HepG2 (cell line): Measurements from ENCODE around the gene KAZN. TPM values are rescaled to one million over a fixed set of nuclear protein-coding genes. Genes with fewer than 3 reads are reported as not detected.

ENCODE experiments used
- AGO1 ChIP-seq: fragments of 200-400 bp; formaldehyde crosslinking; IDR thresholded peaks from 2 replicates; pipeline ENCODE4 v1.6.1; 2017; ENCODE audit warnings: mild to moderate bottlenecking, low read depth, low read length, moderate library complexity; ENCODE audit not compliant: poor library complexity, severe bottlenecking
- ARID2 ChIP-seq: sonication (generic); formaldehyde crosslinking; IDR thresholded peaks from 2 replicates; pipeline ENCODE4 v1.8.1; 2022; ENCODE audit warnings: mild to moderate bottlenecking, missing genetic modification reagents, borderline replicate concordance
- MAFF ChIP-seq: IDR thresholded peaks from 2 replicates; pipeline ENCODE4 v1.6.1; 2011; ENCODE audit warnings: low read depth, low read length, improper control_type of control experiment
- MATR3 ChIP-seq: sonication (generic); formaldehyde crosslinking; IDR thresholded peaks from 2 replicates; pipeline ENCODE4 v1.4.0; 2020; ENCODE audit warnings: missing genetic modification reagents
- MXD4 ChIP-seq: IDR thresholded peaks from 2 replicates; pipeline ENCODE4 v1.6.1; 2016; ENCODE audit warnings: mild to moderate bottlenecking, missing biosample characterization, missing genetic modification reagents
- NPAS2 ChIP-seq: sonication (generic); formaldehyde crosslinking; IDR thresholded peaks from 2 replicates; pipeline ENCODE4 v1.8.0; 2022; ENCODE audit warnings: mild to moderate bottlenecking, missing genetic modification reagents, borderline replicate concordance
- NR1H2 ChIP-seq: sonication (generic); formaldehyde crosslinking; IDR thresholded peaks from 2 replicates; pipeline ENCODE4 v1.8.1; 2022; ENCODE audit warnings: low read depth, missing genetic modification reagents, borderline replicate concordance
- SMAD1 ChIP-seq: sonication (generic); formaldehyde crosslinking; IDR thresholded peaks from 2 replicates; pipeline ENCODE4 v1.4.0; 2020; ENCODE audit warnings: missing genetic modification reagents, low read depth, mild to moderate bottlenecking, borderline replicate concordance
- SOX6 ChIP-seq, 2 experiments: fragments of 450-650 bp in 1 of 2; sonication (generic) in 1 of 2; formaldehyde crosslinking in 1 of 2; IDR thresholded peaks; 2 replicates each; pipeline versions ENCODE4 v1.4.0 to v1.6.1; 2017 to 2020; ENCODE audit warnings: antibody characterized with exemption in 1 of 2, mild to moderate bottlenecking in 1 of 2, missing genetic modification reagents in 1 of 2
- TBP ChIP-seq: sonication (generic); formaldehyde crosslinking; IDR thresholded peaks from 2 replicates; pipeline ENCODE4 v1.5.0; 2020; ENCODE audit warnings: missing genetic modification reagents
- ZNF235 ChIP-seq: sonication (generic); formaldehyde crosslinking; IDR thresholded peaks from 2 replicates; pipeline ENCODE4 v1.8.1; 2023; ENCODE audit warnings: mild to moderate bottlenecking, missing genetic modification reagents, borderline replicate concordance
- ZNF333 ChIP-seq: sonication (generic); formaldehyde crosslinking; IDR thresholded peaks from 2 replicates; pipeline ENCODE4 v1.4.0; 2020; ENCODE audit warnings: mild to moderate bottlenecking, missing genetic modification reagents, borderline replicate concordance
- ZNF382 ChIP-seq: sonication (generic); formaldehyde crosslinking; IDR thresholded peaks from 2 replicates; pipeline ENCODE4 v1.5.0; 2020; ENCODE audit warnings: missing genetic modification reagents, mild to moderate bottlenecking, borderline replicate concordance
- ZNF430 ChIP-seq: sonication (generic); formaldehyde crosslinking; IDR thresholded peaks from 2 replicates; pipeline ENCODE4 v1.9.0; 2021; ENCODE audit warnings: mild to moderate bottlenecking, missing genetic modification reagents
- ZNF562 ChIP-seq: sonication (generic); formaldehyde crosslinking; IDR thresholded peaks from 2 replicates; pipeline ENCODE4 v1.8.0; 2022; ENCODE audit warnings: missing genetic modification reagents, borderline replicate concordance
- ZNF703 ChIP-seq: sonication (generic); formaldehyde crosslinking; IDR thresholded peaks from 2 replicates; pipeline ENCODE4 v1.5.1; 2020; ENCODE audit warnings: missing genetic modification reagents, mild to moderate bottlenecking, moderate library complexity, borderline replicate concordance
- polyA plus RNA-seq, 8 experiments: library from polyadenylated mRNA; depleted of rRNA in 3 of 8; stranded (reverse) in 7 of 8; unstranded in 1 of 8; fragments of >200 nt; fragmentation: Illumina TruSeq in 4 of 8; extraction: Trizol in 4 of 8; gene quantifications; 2 replicates each; pipeline versions ENCODE4 v1.2.1 to v1.2.3, GENCODE V29; 2011 to 2016; ENCODE audit warnings: low read depth in 4 of 8, missing spikeins in 1 of 8, mixed read lengths in 1 of 8; ENCODE audit not compliant: insufficient read depth in 1 of 8
- total RNA-seq, 5 experiments: library from RNA; depleted of rRNA; stranded (reverse); fragments of >200 nt; fragmentation: Illumina TruSeq; extraction: Trizol; gene quantifications; 2 replicates each; pipeline ENCODE4 v1.2.3, GENCODE V29; 2016; ENCODE audit warnings: low read depth in 1 of 5
- TF ChIP-seq, protein P1 (sequence below): sonication (generic); formaldehyde crosslinking; IDR thresholded peaks from 2 replicates; pipeline ENCODE4 v1.9.0; 2022; ENCODE audit warnings: missing genetic modification reagents, mild to moderate bottlenecking, borderline replicate concordance
- TF ChIP-seq, protein P2 (sequence below): IDR thresholded peaks from 2 replicates; pipeline ENCODE4 v1.4.0; 2020; ENCODE audit warnings: mild to moderate bottlenecking, missing genetic modification reagents
- TF ChIP-seq, protein P3 (sequence below): sonication (generic); formaldehyde crosslinking; IDR thresholded peaks from 2 replicates; pipeline ENCODE4 v1.4.0; 2020; ENCODE audit warnings: mild to moderate bottlenecking, missing genetic modification reagents
- TF ChIP-seq, protein P4 (sequence below): fragments of 450-650 bp; IDR thresholded peaks from 2 replicates; pipeline ENCODE4 v1.6.1; 2017; ENCODE audit warnings: mild to moderate bottlenecking

The KAZN gene
- total and polyA plus RNA-seq, 2 of the 13 experiments (the other 11 are each of a cell fraction or from before 2014, with no cell fraction given): 10.4 to 13.5 TPM

DNA sequence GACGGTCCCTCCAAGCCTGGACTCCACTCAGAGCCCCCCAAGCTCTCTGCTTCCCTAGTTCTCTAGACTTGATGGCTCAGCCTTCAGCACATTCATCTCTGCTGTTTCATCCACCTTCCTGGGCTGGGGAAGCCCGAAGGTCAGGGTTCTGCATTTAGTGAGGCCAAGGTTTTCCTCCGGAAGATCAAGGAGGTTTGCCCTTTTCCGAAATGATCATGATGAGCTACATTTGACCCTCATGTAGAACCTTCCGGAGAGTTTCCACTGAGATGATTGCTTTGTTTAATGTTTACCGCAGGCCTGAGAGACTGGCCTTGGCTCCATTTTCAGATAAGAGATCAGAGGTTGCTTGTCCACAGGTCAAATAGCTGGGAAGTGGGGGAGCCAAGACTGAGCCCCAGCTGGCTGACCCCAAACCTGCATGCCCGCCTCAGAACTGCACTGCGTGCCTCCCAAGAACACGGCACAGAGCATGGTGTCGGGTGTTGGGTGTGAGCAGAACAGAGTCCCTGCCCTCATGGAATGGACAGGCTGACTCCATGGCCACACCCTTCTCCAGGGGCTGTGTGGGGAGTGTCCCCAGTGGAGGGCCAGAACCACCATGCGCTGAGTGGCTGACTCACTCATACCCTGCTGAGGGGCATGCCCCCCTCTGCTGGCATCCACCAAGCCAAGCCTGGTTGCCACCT lies 354.3 kb downstream of the KAZN start (continued):
- TF ChIP-seq NPAS2 (CRISPR knock-in tag) (no peak), ARID2 (CRISPR knock-in tag) (peak; percentile 53; the same call in 1 of the 2 replicates), MXD4 (peak; percentile 74; the same call in 1 of the 2 replicates), NR1H2 (CRISPR knock-in tag) (no peak), ZNF235 (CRISPR knock-in tag) (peak; percentile 92; the same call in 1 of the 2 replicates), ZNF562 (CRISPR knock-in tag) (no peak), MAFF (no peak), ZNF333 (peak; percentile 73), SMAD1 (no peak; the same call in 1 of the 2 replicates), AGO1 (no peak), ZNF430 (0 out of 2 replicates have a peak, but pooled peaks have one; percentile 34), ZNF703 (CRISPR knock-in tag) (peak; percentile 90; the same call in 1 of the 2 replicates), TBP (CRISPR knock-in tag) (no peak), ZNF382 (CRISPR knock-in tag) (no peak), SOX6 (IDR thresholded peaks at IDR 0.05) (no peak), SOX6 (CRISPR knock-in tag; IDR thresholded peaks at IDR 0.05) (peak; percentile 96), MATR3 (CRISPR knock-in tag) (no peak)
- TF ChIP-seq, protein P1, sequence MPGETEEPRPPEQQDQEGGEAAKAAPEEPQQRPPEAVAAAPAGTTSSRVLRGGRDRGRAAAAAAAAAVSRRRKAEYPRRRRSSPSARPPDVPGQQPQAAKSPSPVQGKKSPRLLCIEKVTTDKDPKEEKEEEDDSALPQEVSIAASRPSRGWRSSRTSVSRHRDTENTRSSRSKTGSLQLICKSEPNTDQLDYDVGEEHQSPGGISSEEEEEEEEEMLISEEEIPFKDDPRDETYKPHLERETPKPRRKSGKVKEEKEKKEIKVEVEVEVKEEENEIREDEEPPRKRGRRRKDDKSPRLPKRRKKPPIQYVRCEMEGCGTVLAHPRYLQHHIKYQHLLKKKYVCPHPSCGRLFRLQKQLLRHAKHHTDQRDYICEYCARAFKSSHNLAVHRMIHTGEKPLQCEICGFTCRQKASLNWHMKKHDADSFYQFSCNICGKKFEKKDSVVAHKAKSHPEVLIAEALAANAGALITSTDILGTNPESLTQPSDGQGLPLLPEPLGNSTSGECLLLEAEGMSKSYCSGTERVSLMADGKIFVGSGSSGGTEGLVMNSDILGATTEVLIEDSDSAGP (CRISPR knock-in tag): peak; percentile 81
- TF ChIP-seq, protein P2, sequence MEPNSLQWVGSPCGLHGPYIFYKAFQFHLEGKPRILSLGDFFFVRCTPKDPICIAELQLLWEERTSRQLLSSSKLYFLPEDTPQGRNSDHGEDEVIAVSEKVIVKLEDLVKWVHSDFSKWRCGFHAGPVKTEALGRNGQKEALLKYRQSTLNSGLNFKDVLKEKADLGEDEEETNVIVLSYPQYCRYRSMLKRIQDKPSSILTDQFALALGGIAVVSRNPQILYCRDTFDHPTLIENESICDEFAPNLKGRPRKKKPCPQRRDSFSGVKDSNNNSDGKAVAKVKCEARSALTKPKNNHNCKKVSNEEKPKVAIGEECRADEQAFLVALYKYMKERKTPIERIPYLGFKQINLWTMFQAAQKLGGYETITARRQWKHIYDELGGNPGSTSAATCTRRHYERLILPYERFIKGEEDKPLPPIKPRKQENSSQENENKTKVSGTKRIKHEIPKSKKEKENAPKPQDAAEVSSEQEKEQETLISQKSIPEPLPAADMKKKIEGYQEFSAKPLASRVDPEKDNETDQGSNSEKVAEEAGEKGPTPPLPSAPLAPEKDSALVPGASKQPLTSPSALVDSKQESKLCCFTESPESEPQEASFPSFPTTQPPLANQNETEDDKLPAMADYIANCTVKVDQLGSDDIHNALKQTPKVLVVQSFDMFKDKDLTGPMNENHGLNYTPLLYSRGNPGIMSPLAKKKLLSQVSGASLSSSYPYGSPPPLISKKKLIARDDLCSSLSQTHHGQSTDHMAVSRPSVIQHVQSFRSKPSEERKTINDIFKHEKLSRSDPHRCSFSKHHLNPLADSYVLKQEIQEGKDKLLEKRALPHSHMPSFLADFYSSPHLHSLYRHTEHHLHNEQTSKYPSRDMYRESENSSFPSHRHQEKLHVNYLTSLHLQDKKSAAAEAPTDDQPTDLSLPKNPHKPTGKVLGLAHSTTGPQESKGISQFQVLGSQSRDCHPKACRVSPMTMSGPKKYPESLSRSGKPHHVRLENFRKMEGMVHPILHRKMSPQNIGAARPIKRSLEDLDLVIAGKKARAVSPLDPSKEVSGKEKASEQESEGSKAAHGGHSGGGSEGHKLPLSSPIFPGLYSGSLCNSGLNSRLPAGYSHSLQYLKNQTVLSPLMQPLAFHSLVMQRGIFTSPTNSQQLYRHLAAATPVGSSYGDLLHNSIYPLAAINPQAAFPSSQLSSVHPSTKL (CRISPR knock-in tag): peak; percentile 95
- TF ChIP-seq, protein P3, sequence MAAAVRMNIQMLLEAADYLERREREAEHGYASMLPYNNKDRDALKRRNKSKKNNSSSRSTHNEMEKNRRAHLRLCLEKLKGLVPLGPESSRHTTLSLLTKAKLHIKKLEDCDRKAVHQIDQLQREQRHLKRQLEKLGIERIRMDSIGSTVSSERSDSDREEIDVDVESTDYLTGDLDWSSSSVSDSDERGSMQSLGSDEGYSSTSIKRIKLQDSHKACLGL (CRISPR knock-in tag): peak; percentile 85
- TF ChIP-seq, protein P4, sequence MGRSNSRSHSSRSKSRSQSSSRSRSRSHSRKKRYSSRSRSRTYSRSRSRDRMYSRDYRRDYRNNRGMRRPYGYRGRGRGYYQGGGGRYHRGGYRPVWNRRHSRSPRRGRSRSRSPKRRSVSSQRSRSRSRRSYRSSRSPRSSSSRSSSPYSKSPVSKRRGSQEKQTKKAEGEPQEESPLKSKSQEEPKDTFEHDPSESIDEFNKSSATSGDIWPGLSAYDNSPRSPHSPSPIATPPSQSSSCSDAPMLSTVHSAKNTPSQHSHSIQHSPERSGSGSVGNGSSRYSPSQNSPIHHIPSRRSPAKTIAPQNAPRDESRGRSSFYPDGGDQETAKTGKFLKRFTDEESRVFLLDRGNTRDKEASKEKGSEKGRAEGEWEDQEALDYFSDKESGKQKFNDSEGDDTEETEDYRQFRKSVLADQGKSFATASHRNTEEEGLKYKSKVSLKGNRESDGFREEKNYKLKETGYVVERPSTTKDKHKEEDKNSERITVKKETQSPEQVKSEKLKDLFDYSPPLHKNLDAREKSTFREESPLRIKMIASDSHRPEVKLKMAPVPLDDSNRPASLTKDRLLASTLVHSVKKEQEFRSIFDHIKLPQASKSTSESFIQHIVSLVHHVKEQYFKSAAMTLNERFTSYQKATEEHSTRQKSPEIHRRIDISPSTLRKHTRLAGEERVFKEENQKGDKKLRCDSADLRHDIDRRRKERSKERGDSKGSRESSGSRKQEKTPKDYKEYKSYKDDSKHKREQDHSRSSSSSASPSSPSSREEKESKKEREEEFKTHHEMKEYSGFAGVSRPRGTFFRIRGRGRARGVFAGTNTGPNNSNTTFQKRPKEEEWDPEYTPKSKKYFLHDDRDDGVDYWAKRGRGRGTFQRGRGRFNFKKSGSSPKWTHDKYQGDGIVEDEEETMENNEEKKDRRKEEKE: no peak
